ENCODE results near the gene NUDT8. TPM values are rescaled to one million over a fixed set of nuclear protein-coding genes. Genes with fewer than 3 reads are reported as not detected.
A peak's percentile ranks its signal among the peaks of the same experiment; 100 is the strongest.

The NUDT8 gene
- total RNA-seq, 1 donor from 2014 or later, result 5.3 TPM

- DNase-seq (no peak), ATAC-seq (ENCODE audit: low read depth) (no peak)
- intact Hi-C loops (cut with micrococcal nuclease), result loop anchor here (1.0 to 5.0 kb wide), 5 partner anchors 9 to 279 kb away; partner anchors contain the start of genes POLD4, PPP1CA and TBC1D10C
- Mint-ChIP-seq H3K4me3 (peak overlapping the region; percentile 87), H3K27me3 (no peaks in the 10 kb centered on the region), H3K27ac (peak overlapping the region; percentile 74), H3K4me1 (peaks cover 13% of the 10 kb centered on the region), H3K36me3 (ENCODE audit: low read depth) (peaks cover 1% of the 10 kb centered on the region), H3K9me3 (no peaks in the 10 kb centered on the region)
- ChIA-PET CTCF (interaction anchor here (2.0 to 4.7 kb wide), 4 partner anchors 16 to 58 kb away, joined by 16 to 43 read pairs (median 27); no protein-coding TSS in a partner anchor), POLR2A (interaction anchor here (1.0 to 4.3 kb wide), 9 partner anchors 16 to 277 kb away, joined by 3 to 58 read pairs (median 3); partner anchors contain the start of genes ACY3, CDK2AP2, GSTP1 and PITPNM1)
- no peak for TF ChIP-seq CTCF (IDR thresholded peaks at IDR 0.05)
Measured at GRCh38 chr11:67630943-67631331, 1.2 kb upstream of the NUDT8 start.

DNA sequence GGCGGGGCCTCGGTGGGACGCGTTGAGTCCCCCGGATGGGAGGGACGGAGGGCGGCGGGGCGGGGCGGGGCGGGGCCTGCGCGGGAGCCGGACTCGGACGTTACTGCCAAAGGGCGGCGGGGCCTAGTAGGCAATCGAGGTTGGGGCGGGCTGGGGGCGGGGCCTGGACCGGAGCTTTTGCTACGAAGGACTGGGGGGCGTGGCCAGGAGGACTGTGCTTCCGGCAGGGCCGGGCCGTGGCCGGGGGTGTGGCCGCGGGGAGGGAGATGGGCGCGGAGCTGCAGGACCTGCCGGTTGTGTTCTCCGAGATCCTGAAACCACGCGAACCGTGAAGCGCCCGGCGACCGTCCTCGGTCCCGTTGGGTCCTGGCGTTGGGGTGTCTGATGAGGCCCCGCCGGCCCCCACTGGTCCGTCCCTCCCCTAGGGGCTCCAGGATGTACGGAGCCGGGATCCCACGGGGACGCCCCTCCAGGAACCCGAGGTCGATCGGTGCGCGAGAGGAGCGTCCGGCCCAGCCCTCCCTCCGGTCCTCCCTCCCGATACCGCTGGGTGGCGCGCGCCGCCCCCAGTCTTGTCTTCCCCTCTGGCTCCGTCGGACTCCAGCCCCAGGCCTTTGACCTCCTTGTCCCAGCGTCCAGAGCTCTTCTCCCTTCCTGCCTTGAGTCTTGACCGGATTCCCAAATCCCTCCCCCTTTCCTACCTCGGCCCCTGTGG is 648 bp upstream of the NUDT8 start:
- TF ChIP-seq CTCF (IDR thresholded peaks at IDR 0.05), result no peak
- H3K27me3 Mint-ChIP-seq, result no peaks in the 10 kb centered on the region
- H3K9me3 Mint-ChIP-seq, result no peaks in the 10 kb centered on the region
- POLR2A ChIA-PET, result interaction anchor here (0.7 to 4.3 kb wide), 19 partner anchors 9 to 278 kb away, joined by 3 to 58 read pairs (median 3); partner anchors contain the start of genes ACY3, CDK2AP2, GSTP1 and PITPNM1
- peak overlapping the region; percentile 87 for H3K4me3 Mint-ChIP-seq
- CTCF ChIA-PET, result interaction anchor here (0.7 to 4.7 kb wide), 11 partner anchors 11 to 84 kb away, joined by 3 to 43 read pairs (median 6); no protein-coding TSS in a partner anchor
- peaks cover 1% of the 10 kb centered on the region for H3K36me3 Mint-ChIP-seq (ENCODE audit: low read depth)
- H3K4me1 Mint-ChIP-seq, result peaks cover 13% of the 10 kb centered on the region
- intact Hi-C loops (cut with micrococcal nuclease), result loop anchor here (1.0 to 5.0 kb wide), 5 partner anchors 10 to 278 kb away; partner anchors contain the start of genes POLD4, PPP1CA and TBC1D10C
- H3K27ac Mint-ChIP-seq, result peak overlapping the region; percentile 88
- peak; percentile 92 for DNase-seq
- peak; percentile 78 for ATAC-seq (ENCODE audit: low read depth)

GRCh38 chr11:67628710-67629385 is 889 bp downstream of the NUDT8 start:
- H3K4me3 Mint-ChIP-seq, result peak overlapping the region; percentile 63
- ATAC-seq (ENCODE audit: low read depth) (no peak), DNase-seq (no peak)
- POLR2A ChIA-PET, result interaction anchor here (0.6 to 4.3 kb wide), 11 partner anchors 14 to 228 kb away, joined by 3 to 58 read pairs (median 4); partner anchors contain the start of genes ACY3, CDK2AP2, GSTP1 and PPP1CA
- H3K9me3 Mint-ChIP-seq, result no peaks in the 10 kb centered on the region
- peaks cover 1% of the 10 kb centered on the region for H3K36me3 Mint-ChIP-seq (ENCODE audit: low read depth)
- H3K4me1 Mint-ChIP-seq, result peaks cover 13% of the 10 kb centered on the region
- CTCF ChIA-PET, result interaction anchor here (0.6 to 4.7 kb wide), 18 partner anchors 9 to 86 kb away, joined by 3 to 43 read pairs (median 4); partner anchors contain the start of genes ACY3 and GSTP1
- peak overlapping the region; percentile 73 for H3K27ac Mint-ChIP-seq
- no peaks in the 10 kb centered on the region for H3K27me3 Mint-ChIP-seq
- intact Hi-C loops (cut with micrococcal nuclease), result loop anchor here (1.0 to 5.0 kb wide), 6 partner anchors 15 to 163 kb away; partner anchors contain the start of gene GSTP1
- TF ChIP-seq CTCF (IDR thresholded peaks at IDR 0.05), result no peak

GRCh38 chr11:67627812-67628624 is 1.7 kb downstream of the NUDT8 start:
- peaks cover 1% of the 10 kb centered on the region for H3K36me3 Mint-ChIP-seq (ENCODE audit: low read depth)
- no peak for DNase-seq
- CTCF ChIA-PET, result interaction anchor here (1.4 to 4.7 kb wide), 4 partner anchors 14 to 56 kb away, joined by 3 to 43 read pairs (median 18); no protein-coding TSS in a partner anchor
- H3K4me1 Mint-ChIP-seq, result peaks cover 13% of the 10 kb centered on the region
- no peaks in the 10 kb centered on the region for H3K27me3 Mint-ChIP-seq
- no peaks in the 10 kb centered on the region for H3K9me3 Mint-ChIP-seq
- no peak overlapping the region for H3K4me3 Mint-ChIP-seq
- POLR2A ChIA-PET, result interaction anchor here (1.2 to 4.3 kb wide), 4 partner anchors 14 to 227 kb away, joined by 4 to 58 read pairs (median 15); partner anchors contain the start of genes GSTP1 and PPP1CA
- ATAC-seq (ENCODE audit: low read depth), result no peak
- intact Hi-C loops (cut with micrococcal nuclease), result loop anchor here (2.0 to 5.0 kb wide), 2 partner anchors 63 to 164 kb away; no protein-coding TSS in a partner anchor
- no peak for TF ChIP-seq CTCF (IDR thresholded peaks at IDR 0.05)
- peak overlapping the region; percentile 1 for H3K27ac Mint-ChIP-seq

Data from activated B cell treated with CpG ODN at 0.5 μM for 24 hours (primary cell).